Transverse colon (tissue), 4 donors: Measurements from ENCODE around the gene GABRA5. TPM values are rescaled to one million over a fixed set of nuclear protein-coding genes. Genes with fewer than 3 reads are reported as not detected.

Experiments
- DNase-seq: peaks from one replicate; pipeline ENCODE4 v3.0.0-alpha.2; 2019
- H3K27ac ChIP-seq, 4 donors: fragments of 200-600 bp; sonication (generic); 2 replicates each; pipeline ENCODE4 v1.5.1; 2016 to 2018; ENCODE audit warnings: inconsistent platforms in 4 of 4
- H3K27me3 ChIP-seq: fragments of 200-600 bp; sonication (generic); 2 replicates; pipeline ENCODE4 v1.5.1; 2017; ENCODE audit warnings: inconsistent platforms
- H3K36me3 ChIP-seq, 4 donors: fragments of 200-600 bp; sonication (generic); 2 replicates each; pipeline ENCODE4 v1.5.1; 2017 to 2019; ENCODE audit warnings: inconsistent platforms in 4 of 4
- H3K4me1 ChIP-seq, 4 donors: fragments of 200-600 bp; sonication (generic); 2 replicates each; pipeline ENCODE4 v1.5.1; 2017 to 2020; ENCODE audit warnings: inconsistent platforms in 4 of 4
- H3K4me3 ChIP-seq, 4 donors: fragments of 200-600 bp; sonication (generic); 1 replicate in 1 of 4; 2 replicates in 3 of 4; pipeline versions ENCODE4 v1.5.1 to v1.6.1; 2017 to 2019; ENCODE audit warnings: inconsistent platforms in 4 of 4
- H3K9me3 ChIP-seq, 2 donors: fragments of 200-600 bp; sonication (generic); 2 replicates each; pipeline ENCODE4 v1.5.1; 2017 to 2019; ENCODE audit warnings: inconsistent platforms in 2 of 2
- EP300 ChIP-seq: sonication (generic); formaldehyde crosslinking; IDR thresholded peaks from one replicate; pipeline ENCODE4 v1.6.1; 2017; ENCODE audit warnings: antibody characterized with exemption, low read depth
- POLR2A ChIP-seq: fragments of 450-650 bp; IDR thresholded peaks from one replicate; pipeline ENCODE4 v1.6.1; 2016; ENCODE audit warnings: antibody characterized with exemption, mild to moderate bottlenecking, moderate library complexity
- POLR2AphosphoS5 ChIP-seq, 3 donors: sonication (generic); formaldehyde crosslinking; IDR thresholded peaks; one replicate each; pipeline ENCODE4 v1.6.1; 2016; ENCODE audit warnings: antibody characterized with exemption in 3 of 3
- WGBS, 2 donors: methylation state at CpG; one replicate each; pipeline ENCODE4 v1.1.5; 2018; ENCODE audit warnings: low coverage in 1 of 2; 5-methylcytosine and 5-hydroxymethylcytosine counted together
- in situ Hi-C, 4 donors: fragments of 200-750 bp; cut with MboI; loops; one replicate each; pipeline versions ENCODE4 v1.15.0 to v1.15.1; 2017; ENCODE audit warnings: low sequenced_read_pairs in 3 of 4, low pct_ligation_motif_present in 1 of 4, low pct_unique_long_range_greater_than_20kb in 1 of 4
- intact Hi-C: fragments of 100-400 bp; cut with DNase I; formaldehyde crosslinking; loops from one replicate; pipeline ENCODE4 v1.15.1; 2023; ENCODE audit warnings: low total_unique reads
- total RNA-seq, 4 donors: library from RNA; depleted of rRNA; stranded (reverse); fragments of >200 nt; gene quantifications; one replicate each; pipeline ENCODE4 v1.1.0, GENCODE V29; 2016
- TF ChIP-seq, protein P1 (sequence below), 5 experiments: fragments of 200-600 bp in 3 of 5; fragments of 450-650 bp in 2 of 5; sonication (generic) in 3 of 5; IDR thresholded peaks; 1 replicate in 2 of 5; 2 replicates in 3 of 5; pipeline ENCODE4 v1.5.1; 2016 to 2017; ENCODE audit warnings: antibody characterized with exemption in 5 of 5, inconsistent platforms in 3 of 5, mild to moderate bottlenecking in 2 of 5, moderate library complexity in 1 of 5

The GABRA5 gene
- total RNA-seq, 4 donors from 2014 or later, result not detected

DNA sequence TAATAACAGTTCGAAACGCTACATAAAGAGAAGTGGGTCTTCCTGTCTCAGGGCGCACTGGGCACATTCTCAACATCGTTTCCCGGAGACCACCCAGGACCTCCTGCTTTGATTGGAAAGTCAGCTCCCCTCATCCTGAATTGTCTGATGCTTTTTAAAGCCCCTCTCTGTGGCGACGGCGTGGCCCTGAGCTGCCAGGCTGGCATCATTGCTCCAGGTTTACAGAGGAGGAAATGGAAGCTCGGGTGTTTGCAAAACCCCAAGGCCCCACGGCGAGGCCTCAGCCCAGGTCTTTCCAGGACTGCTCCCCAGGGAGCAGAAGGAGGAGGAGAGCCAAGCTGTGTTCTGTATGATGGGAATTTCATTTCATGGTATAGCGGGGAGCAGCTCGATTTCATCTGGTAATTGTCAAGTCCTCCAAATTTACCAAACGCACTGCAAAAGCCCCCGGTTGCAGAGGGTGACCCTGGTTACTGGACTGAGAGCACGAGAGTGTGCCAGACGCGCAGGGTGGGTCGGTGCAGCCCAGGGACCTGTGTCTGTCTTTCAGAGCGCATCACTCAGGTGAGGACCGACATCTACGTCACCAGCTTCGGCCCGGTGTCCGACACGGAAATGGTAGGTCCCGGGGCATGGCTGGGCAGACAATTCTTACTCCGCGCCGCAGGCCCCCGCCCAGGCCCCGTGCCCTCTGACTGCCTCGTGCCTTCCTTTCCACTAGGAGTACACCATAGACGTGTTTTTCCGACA lies 15.9 kb downstream of the GABRA5 start:
- in situ Hi-C loops (loop anchor here in 2 of 4 donors (25.0 kb wide), 1 partner anchor 480 kb away; no protein-coding TSS in a partner anchor), intact Hi-C loops (no loop called here)
- WGBS, 2 donors, result 83 to 92% methylated on average over 11 to 35 of the region's 35 CpGs

DNA sequence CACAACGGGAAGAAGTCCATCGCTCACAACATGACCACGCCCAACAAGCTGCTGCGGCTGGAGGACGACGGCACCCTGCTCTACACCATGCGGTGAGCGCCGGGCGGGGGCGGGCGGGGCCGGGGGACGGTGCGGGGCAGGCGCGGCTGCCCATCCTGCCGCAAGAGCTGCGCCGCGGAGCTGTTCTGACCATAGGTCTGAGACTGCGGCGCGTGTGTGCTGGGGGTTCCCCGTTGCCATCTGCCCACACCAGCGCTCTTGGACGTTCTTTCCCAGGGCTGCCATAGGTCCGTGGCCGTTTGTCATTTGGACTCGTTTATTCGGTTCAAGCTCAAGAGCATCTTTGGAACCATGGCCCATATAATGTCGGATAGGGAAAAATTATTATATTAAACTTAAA lies 16.6 kb downstream of the GABRA5 start:
- 93 to 100% methylated on average over 2 to 32 of the region's 32 CpGs for WGBS, 2 donors
- intact Hi-C loops (no loop called here), in situ Hi-C loops (loop anchor here in 2 of 4 donors (25.0 kb wide), 1 partner anchor 479 kb away; no protein-coding TSS in a partner anchor)
- H3K9me3 ChIP-seq, result no peaks in the 10 kb centered on the region
- no peaks in the 10 kb centered on the region for H3K27me3 ChIP-seq
- no peak for TF ChIP-seq POLR2A
- TF ChIP-seq POLR2AphosphoS5 (IDR thresholded peaks at IDR 0.05), result no peak
- TF ChIP-seq, protein P1, sequence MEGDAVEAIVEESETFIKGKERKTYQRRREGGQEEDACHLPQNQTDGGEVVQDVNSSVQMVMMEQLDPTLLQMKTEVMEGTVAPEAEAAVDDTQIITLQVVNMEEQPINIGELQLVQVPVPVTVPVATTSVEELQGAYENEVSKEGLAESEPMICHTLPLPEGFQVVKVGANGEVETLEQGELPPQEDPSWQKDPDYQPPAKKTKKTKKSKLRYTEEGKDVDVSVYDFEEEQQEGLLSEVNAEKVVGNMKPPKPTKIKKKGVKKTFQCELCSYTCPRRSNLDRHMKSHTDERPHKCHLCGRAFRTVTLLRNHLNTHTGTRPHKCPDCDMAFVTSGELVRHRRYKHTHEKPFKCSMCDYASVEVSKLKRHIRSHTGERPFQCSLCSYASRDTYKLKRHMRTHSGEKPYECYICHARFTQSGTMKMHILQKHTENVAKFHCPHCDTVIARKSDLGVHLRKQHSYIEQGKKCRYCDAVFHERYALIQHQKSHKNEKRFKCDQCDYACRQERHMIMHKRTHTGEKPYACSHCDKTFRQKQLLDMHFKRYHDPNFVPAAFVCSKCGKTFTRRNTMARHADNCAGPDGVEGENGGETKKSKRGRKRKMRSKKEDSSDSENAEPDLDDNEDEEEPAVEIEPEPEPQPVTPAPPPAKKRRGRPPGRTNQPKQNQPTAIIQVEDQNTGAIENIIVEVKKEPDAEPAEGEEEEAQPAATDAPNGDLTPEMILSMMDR (IDR thresholded peaks at IDR 0.05), result no peak
- no peak for TF ChIP-seq EP300
- H3K4me3 ChIP-seq, result no peak overlapping the region
- H3K27ac ChIP-seq, result no peak overlapping the region
- no peak for DNase-seq
- H3K4me1 ChIP-seq, result no peaks in the 10 kb centered on the region
- no peaks in the 10 kb centered on the region for H3K36me3 ChIP-seq

More for the DNA sequence above, 15.9 kb downstream of the GABRA5 start:
- no peaks in the 10 kb centered on the region for H3K27me3 ChIP-seq
- H3K4me3 ChIP-seq, result no peak overlapping the region
- H3K36me3 ChIP-seq, result no peaks in the 10 kb centered on the region
- no peaks in the 10 kb centered on the region for H3K9me3 ChIP-seq
- no peaks in the 10 kb centered on the region for H3K4me1 ChIP-seq
- TF ChIP-seq POLR2AphosphoS5 (IDR thresholded peaks at IDR 0.05), result no peak
- TF ChIP-seq, protein P1 (IDR thresholded peaks at IDR 0.05), result no peak
- TF ChIP-seq POLR2A, result no peak
- no peak for TF ChIP-seq EP300
- no peak overlapping the region for H3K27ac ChIP-seq
- DNase-seq, result no peak

DNA sequence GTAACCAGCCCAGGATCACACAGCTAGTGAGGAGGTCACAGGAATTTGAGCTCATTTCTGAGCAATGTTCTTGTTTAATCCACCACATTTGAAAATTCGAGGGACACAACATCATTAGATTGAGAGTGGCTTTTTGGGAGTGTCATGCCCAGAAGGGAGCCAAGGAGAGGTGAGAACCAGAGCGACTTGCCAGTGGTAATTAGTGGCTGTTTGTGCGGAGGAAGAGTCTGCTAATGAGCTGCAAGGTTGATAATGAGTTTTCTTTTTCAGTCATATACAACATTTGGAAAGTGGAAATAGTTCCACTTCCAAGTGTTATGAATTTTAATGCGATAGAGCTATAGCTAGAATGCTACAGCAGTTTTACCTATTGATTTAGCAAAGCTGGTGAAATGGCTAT lies 19.7 kb downstream of the GABRA5 start:
- no peaks in the 10 kb centered on the region for H3K36me3 ChIP-seq
- TF ChIP-seq EP300 (no peak), POLR2A (no peak), POLR2AphosphoS5 (IDR thresholded peaks at IDR 0.05) (no peak)
- TF ChIP-seq, protein P1 (IDR thresholded peaks at IDR 0.05), result no peak
- 60 to 65% methylated on average over 3 to 4 of the region's 4 CpGs for WGBS, 2 donors
- H3K27me3 ChIP-seq, result peaks cover under 1% of the 10 kb centered on the region
- intact Hi-C loops, result no loop called here
- in situ Hi-C loops, result loop anchor here in 2 of 4 donors (25.0 kb wide), 1 partner anchor 476 kb away; no protein-coding TSS in a partner anchor
- H3K27ac ChIP-seq, result no peak overlapping the region
- H3K4me1 ChIP-seq, result peaks cover 0 to 3% (median 0%) of the 10 kb centered on the region in 4 donors
- no peaks in the 10 kb centered on the region for H3K9me3 ChIP-seq
- no peak for DNase-seq
- H3K4me3 ChIP-seq, result no peak overlapping the region

DNA sequence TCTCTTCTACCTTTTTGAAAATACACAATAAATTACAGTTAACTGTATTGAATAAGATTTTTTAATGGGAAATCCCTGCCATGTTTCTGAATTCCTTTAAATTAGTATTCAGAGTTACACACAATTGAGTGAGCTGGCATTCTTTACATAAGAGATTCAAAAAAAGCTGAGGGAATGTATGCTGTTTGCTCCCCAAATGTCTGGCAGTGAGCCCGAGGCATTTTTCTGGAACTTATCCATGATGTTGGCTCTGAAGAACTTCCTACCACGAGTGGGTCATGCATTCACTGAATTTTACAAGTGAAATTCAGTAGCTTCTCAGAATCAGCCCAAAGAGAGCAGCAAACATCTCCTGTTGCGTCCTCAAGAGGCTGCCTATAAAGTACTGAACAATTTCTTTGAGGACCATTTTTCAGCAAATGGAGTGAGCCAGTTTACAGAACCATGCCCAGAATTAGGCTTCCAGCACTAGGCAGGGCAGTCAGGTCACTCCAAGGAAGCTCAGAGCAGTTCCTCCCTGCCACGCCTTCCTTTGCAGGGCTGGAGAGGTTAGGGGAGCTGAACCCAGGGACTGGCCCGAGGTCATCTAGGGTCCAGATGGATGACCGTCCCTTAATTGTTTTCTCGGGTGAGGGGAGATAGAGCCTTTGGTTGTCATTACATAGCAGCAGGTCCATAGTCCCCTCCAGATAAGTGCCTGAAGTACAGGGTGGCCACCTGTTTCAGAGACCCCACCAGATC lies 21.2 kb downstream of the GABRA5 start:
- no peak for TF ChIP-seq EP300
- TF ChIP-seq, protein P1 (IDR thresholded peaks at IDR 0.05), result no peak
- no peak for TF ChIP-seq POLR2A
- TF ChIP-seq POLR2AphosphoS5 (IDR thresholded peaks at IDR 0.05), result no peak
- in situ Hi-C loops (loop anchor here in 2 of 4 donors (25.0 kb wide), 1 partner anchor 474 kb away; no protein-coding TSS in a partner anchor), intact Hi-C loops (no loop called here)
- peaks cover 9% of the 10 kb centered on the region for H3K27me3 ChIP-seq
- DNase-seq, result no peak
- H3K4me1 ChIP-seq, result peaks cover 0 to 5% (median 0%) of the 10 kb centered on the region in 4 donors
- WGBS, 2 donors, result 35 to 52% methylated on average over 5 to 7 of the region's 7 CpGs
- H3K36me3 ChIP-seq, result no peaks in the 10 kb centered on the region
- no peak overlapping the region for H3K4me3 ChIP-seq
- no peaks in the 10 kb centered on the region for H3K9me3 ChIP-seq
- no peak overlapping the region for H3K27ac ChIP-seq
